ENCODE data around the gene FOXP2.

DNA sequence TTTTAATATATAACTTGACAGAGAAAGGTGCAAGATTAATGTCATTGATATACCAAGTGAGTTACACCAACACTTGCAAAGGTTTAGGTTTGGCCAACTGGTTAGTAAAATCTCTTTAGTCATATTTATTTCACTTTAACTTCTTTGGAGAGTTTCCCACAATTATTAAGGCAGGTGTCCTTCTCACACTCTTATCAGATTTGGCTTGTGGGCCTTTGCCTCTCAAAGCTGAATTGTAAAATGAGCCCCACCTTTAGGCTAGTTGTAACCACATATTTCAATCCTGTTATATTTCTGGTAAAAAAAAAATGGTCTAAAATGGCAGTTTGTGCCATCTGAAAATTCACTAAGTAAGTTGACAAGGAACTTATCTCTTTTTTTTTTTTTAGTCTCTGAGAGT lies 26.6 kb upstream of the FOXP2 start:
- TF ChIP-seq, protein P1, sequence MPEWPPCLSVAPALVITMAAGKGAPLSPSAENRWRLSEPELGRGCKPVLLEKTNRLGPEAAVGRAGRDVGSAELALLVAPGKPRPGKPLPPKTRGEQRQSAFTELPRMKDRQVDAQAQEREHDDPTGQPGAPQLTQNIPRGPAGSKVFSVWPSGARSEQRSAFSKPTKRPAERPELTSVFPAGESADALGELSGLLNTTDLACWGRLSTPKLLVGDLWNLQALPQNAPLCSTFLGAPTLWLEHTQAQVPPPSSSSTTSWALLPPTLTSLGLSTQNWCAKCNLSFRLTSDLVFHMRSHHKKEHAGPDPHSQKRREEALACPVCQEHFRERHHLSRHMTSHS (tag by site-specific recombination; IDR thresholded peaks at IDR 0.05), result no peak
- no peak for TF ChIP-seq YY1 (tag by site-specific recombination; IDR thresholded peaks at IDR 0.05)
- TF ChIP-seq, protein P2, sequence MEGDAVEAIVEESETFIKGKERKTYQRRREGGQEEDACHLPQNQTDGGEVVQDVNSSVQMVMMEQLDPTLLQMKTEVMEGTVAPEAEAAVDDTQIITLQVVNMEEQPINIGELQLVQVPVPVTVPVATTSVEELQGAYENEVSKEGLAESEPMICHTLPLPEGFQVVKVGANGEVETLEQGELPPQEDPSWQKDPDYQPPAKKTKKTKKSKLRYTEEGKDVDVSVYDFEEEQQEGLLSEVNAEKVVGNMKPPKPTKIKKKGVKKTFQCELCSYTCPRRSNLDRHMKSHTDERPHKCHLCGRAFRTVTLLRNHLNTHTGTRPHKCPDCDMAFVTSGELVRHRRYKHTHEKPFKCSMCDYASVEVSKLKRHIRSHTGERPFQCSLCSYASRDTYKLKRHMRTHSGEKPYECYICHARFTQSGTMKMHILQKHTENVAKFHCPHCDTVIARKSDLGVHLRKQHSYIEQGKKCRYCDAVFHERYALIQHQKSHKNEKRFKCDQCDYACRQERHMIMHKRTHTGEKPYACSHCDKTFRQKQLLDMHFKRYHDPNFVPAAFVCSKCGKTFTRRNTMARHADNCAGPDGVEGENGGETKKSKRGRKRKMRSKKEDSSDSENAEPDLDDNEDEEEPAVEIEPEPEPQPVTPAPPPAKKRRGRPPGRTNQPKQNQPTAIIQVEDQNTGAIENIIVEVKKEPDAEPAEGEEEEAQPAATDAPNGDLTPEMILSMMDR (tag by site-specific recombination; IDR thresholded peaks at IDR 0.05), result no peak
- TF ChIP-seq ZNF792 (tag by site-specific recombination; IDR thresholded peaks at IDR 0.05), result no peak
- no peak for TF ChIP-seq ZNF175 (tag by site-specific recombination; IDR thresholded peaks at IDR 0.05)
- no peak for TF ChIP-seq ZNF37A (tag by site-specific recombination; IDR thresholded peaks at IDR 0.05)
- TF ChIP-seq, protein P3, sequence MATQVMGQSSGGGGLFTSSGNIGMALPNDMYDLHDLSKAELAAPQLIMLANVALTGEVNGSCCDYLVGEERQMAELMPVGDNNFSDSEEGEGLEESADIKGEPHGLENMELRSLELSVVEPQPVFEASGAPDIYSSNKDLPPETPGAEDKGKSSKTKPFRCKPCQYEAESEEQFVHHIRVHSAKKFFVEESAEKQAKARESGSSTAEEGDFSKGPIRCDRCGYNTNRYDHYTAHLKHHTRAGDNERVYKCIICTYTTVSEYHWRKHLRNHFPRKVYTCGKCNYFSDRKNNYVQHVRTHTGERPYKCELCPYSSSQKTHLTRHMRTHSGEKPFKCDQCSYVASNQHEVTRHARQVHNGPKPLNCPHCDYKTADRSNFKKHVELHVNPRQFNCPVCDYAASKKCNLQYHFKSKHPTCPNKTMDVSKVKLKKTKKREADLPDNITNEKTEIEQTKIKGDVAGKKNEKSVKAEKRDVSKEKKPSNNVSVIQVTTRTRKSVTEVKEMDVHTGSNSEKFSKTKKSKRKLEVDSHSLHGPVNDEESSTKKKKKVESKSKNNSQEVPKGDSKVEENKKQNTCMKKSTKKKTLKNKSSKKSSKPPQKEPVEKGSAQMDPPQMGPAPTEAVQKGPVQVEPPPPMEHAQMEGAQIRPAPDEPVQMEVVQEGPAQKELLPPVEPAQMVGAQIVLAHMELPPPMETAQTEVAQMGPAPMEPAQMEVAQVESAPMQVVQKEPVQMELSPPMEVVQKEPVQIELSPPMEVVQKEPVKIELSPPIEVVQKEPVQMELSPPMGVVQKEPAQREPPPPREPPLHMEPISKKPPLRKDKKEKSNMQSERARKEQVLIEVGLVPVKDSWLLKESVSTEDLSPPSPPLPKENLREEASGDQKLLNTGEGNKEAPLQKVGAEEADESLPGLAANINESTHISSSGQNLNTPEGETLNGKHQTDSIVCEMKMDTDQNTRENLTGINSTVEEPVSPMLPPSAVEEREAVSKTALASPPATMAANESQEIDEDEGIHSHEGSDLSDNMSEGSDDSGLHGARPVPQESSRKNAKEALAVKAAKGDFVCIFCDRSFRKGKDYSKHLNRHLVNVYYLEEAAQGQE (tag by site-specific recombination; IDR thresholded peaks at IDR 0.05), result no peak
- no peak for TF ChIP-seq ZNF24 (tag by site-specific recombination; IDR thresholded peaks at IDR 0.05)

Measured in HEK293 (cell line).